HG02943 (cell line): ENCODE measurements around the gene OXER1.
A peak's percentile ranks its signal among the peaks of the same experiment; 100 is the strongest.

ENCODE experiments used
- ATAC-seq: cut with Tn5 transposase; IDR thresholded peaks from one replicate; pipeline ENCODE4 v1.9.1; 2021; ENCODE audit warnings: mild to moderate bottlenecking, low read depth, moderate library complexity; ENCODE audit not compliant: unreplicated experiment

The OXER1 gene

GRCh38 chr2:42794271-42795046, 30.5 kb upstream of the OXER1 start:
- no peak for ATAC-seq

DNA sequence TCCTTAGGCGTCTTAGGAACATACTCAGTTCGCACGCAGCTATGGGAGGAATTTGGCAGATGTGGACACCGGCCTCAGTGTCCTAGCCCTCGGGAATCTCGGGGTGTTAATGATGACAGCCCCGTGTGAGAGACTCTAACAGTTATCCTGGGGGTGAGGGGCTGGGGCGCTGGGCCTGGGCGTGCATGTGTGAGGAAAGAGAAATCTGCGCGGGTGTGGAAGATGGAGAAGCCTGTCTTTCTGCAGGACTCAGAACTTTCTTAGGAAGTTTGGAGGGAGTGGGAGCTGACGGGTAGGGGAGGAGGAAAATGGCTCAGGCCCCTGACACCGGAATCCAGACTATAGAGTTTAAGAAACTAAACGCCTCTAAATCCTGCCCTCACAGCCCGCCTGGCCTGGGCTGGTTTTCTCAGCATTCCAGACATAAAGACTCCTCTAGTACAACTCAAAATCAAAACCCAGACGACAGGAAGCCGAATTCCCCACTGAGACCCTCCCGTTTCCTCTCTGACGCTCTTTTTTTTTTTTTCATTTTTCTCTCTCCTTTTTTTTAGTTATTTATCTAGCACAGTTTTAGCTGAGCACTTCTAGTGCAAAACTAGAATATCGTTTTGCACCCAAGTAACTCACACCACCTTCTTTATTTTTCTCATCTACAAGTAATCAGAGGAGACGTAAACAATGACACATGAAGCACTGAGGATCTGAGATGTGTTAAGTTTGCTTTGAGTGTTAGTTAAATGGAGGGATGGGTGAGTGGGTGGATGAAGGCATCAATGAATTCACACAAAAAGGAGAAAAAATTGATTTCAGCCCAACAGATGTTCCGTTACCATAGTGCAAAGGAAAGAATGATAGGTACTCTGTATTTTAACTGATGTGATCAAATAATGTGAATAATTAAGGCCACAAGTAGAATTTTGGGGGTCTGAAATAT, 29.7 kb upstream of the OXER1 start:
- ATAC-seq, result peak; percentile 2

- peak; percentile 48 for ATAC-seq
These were observed 28.8 kb upstream of the OXER1 start, which contains the start of gene HAAO for GRCh38 chr2:42792583-42793333. HAAO (minus strand) TSS chr2:42792583; CDS start chr2:42792536, 47 bp downstream.

- ATAC-seq, result peak; percentile 14
These were observed 28.2 kb upstream of the OXER1 start for GRCh38 chr2:42792087-42792582.

DNA sequence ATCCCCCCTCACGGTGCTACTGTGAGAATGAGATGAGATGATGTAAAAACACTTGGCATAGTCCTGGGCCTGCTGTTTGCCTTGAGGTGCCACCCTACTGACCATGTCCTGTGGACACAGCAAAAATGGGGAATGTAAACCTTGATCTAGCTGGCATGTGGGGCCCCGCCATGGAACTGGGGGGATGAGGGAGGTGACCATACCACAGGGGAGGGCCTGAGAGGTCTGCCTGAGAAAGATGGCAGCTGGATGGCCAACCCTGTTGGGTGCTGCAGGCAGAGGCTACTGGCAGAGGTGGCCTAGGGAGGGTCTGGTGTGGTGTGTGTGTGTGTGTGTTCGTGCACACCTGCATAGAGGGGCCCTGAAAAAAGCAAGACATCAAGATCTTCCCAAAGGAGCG, 27.7 kb upstream of the OXER1 start:
- ATAC-seq, result no peak

DNA sequence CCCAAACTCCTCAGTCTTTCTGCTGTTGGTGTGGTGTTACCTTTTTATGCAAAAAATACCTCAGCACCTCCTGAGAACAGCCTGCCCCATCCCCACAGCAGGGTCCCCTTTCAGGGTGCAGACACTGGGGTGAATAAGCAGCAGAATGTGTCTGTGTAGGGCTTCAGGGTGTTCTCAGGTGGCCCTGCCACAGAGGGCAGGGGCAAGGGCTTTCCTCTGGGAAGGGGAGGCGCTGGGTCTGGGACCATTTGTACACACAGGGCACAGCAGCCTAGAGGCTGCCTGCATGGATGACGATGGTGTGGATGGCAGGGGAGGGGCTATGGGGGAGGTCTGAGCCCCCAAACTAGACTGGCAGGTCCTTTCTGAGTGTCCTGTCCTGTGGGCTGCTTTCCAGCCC, 25.8 kb upstream of the OXER1 start:
- ATAC-seq, result no peak

DNA sequence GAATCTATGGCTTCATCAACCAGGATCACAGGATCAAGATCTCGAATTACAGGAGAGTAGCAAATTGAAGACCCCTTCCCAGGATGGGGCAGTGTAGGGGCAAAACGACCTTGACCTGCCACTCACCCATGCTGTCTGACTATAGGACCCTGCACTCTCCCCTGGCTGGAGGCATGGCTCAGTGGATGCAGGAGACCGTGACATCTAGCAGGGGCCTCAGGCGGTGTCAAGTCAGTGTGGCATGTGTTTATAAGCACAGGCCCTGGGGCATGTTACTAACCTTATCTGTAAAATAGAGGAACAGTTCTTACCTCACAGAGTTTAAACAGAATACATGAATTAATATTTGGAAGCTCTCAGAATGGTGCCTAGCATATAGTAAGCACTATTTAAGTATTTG, 24.9 kb upstream of the OXER1 start:
- no peak for ATAC-seq

DNA sequence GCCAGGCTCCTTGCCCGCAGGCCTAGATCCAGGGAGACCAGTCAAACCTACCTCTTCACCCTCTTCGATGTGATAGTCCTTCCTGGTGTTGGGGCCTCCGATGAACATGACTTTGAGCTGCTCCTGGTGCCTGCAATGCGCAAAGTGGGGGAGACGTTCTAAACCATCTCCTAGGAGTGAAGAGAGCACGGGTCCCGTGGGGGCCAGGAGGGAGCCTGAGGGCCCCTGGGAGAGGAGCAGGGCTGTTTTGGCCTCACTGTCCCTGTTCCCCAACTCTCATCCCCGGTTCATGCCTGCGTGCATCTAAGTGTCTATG, 24.5 kb upstream of the OXER1 start:
- no peak for ATAC-seq

DNA sequence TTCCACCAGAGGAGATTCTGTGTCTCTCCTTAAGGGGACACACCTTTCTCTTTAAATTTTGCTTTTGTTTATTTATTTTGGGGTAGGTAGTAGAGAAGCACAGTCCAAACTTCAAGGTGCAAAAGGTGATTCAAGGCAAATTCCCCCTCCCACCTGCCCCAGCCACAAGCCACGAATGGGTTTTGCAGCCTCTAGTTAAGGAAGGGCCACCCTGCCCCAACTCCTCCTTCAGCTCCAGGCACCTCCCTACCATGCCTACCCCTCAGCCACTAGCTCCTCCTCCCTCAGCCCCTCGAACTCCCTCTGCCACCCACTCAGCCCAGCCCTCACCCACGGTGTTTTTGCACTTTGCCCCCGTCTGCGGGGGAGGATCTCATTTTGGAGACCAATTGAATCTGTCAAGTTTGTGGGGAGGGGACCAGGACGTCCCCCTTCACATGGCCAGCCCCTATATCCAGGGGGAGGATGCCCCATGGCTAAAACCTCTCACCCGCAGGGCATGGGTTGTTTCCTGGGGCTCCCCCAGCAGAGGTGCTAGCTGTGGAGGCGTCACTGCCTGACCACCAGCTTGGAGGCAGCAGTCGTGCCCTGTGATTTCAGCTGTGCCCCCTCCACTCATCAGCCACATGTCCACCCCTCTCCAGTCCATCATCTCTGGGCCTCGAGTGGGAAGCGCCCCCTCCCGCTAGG, 24.0 kb upstream of the OXER1 start:
- no peak for ATAC-seq

- ATAC-seq, result no peak
These were observed 23.5 kb upstream of the OXER1 start for GRCh38 chr2:42787424-42787787.

- no peak for ATAC-seq
These were observed 22.8 kb upstream of the OXER1 start for GRCh38 chr2:42786561-42787345.

DNA sequence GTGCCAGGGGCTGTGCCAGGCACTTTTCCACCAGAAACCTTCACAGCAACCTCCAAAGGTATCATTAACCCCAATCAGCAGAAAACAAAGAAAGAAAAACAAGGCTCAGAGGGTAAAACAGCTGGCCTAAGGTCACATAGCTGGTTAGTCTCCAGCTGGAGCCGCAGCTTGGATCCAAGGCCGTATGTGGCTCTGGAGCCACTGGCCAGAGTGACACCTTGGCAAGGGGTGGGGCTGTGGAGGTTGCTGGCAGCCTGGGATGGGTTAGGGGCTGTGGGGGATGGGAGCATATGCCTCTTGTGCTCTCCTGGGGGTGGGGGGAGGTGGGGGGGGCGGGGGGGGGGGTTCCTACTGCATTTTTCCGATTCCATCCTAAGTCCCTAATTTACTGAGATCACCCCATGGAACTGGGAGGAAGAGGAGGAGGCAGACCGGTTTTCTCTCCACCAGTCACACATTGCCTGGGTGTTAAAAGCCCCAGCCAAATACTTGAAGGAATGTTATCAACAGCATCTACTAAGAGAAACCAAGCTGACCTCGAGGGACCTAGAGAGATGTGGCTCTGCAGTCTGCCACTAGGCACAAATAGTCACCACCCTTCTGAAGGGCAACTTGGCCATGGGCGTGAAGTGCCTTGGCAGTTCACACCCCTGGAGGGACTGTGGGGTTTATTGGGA, 20.4 kb upstream of the OXER1 start:
- no peak for ATAC-seq

DNA sequence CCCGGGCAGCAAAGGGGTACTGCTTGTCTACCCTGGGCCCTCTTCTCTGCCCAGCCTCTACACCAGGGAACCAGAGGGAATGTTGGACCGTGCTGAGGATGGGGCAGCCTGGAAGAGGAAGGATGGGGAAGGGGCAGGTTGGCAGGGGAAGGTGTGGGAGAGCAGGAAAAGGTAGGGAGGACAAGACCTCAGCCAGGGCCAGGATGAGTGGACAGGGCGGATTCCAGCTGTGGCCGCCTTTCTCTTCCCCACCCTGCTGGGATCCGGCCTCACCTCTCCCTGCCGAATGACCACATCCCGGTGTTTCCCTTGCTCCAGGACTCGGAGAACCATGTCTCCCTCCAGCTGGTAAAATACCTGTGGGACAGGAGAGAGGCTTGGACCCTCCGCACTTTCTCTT, 19.6 kb upstream of the OXER1 start:
- ATAC-seq, result no peak

DNA sequence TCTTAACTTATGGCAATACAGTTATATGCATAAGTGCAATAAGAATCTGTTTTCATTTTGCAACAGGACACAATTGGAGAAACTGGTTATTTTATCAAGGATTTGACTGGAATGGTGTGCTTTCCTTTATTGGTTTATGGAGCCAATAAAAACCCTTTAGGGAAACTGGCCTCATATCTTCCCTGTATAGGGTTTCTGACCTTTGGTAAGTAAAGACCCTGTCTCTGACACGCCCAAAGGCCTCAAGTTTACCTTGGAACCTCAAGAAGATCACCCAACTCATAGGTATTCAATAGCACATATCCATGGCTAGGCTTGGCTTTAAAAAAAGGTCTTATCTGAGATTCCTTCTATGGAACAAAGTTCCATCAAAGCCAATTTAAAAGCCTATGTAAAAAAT, 17.2 kb upstream of the OXER1 start:
- no peak for ATAC-seq

DNA sequence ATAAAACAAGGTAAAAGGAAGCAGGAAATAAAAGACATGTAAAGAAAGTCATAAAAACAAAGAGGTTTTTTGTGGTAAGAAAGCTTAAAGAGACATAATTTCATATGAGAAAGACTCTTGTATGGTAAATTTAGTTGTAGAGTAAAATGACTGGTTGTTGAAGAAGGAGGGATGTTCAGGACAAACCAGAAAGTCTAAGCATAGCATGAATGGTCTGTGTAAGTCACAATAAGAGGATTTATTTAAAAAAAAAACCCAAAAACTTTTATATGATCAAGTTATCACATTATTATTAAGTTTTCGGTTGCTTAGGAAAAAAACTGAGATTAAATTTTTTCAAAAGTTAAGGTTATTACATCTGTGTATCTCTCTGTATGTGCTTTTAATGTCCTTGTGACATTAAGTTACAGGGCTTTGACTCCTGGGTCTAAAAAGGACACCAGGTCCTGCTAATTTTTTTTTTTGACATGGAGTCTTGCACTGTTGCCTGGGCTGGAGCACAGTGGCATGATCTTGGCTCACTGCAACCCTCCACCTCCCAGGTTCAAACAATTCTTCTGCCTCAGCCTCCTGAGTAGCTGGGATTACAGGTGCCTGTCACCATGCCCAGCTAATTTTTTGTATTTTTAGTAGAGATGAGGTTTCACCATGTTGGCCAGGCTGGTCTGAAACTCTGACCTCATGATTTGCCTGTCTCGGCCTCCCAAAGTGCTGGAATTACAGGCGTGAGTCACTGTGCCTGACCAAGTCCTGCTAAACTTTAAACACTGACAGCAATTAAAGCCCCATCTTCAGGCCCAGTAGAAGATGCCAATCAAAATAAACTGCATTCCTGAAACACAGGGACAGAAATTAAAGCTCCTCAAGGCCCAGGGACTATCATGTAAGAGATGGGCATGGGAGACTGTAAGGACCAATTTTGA, 14.2 kb upstream of the OXER1 start:
- ATAC-seq, result no peak

- no peak for ATAC-seq
These were observed 11.9 kb upstream of the OXER1 start for GRCh38 chr2:42775810-42776209.

DNA sequence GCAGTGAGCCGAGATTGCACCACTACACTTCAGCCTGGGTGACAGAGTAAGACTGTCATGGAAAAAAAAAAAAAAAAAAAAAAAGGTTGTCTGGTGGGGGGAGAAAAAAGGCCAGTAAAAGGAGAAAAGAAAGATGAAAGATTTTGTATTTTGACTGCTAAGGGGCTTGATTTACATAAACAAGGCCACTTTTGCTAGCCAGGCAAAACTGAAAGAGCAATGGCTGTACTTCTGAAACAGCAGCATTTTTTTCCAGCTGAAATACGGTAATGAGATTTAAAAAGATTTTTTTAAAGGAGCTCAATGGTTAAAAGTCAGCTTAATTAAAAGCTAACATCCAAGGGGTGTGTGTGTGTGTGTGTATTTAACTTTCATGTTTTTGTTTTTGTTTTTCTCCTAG, 11.3 kb upstream of the OXER1 start:
- no peak for ATAC-seq

- no peak for ATAC-seq
These were observed 7.7 kb upstream of the OXER1 start for GRCh38 chr2:42771546-42772153.
